CD4-positive, alpha-beta T cell (primary cell): ENCODE results near the gene ALK. TPM values are rescaled to one million over a fixed set of nuclear protein-coding genes. Genes with fewer than 3 reads are reported as not detected.

Experiments
- ATAC-seq: fragments of 200-7000 bp; cut with Tn5 transposase; one replicate; pipeline ENCODE4 v1.10.0; 2022; ENCODE audit warnings: mild to moderate bottlenecking; ENCODE audit not compliant: poor library complexity
- CTCF ChIA-PET: fragments of 350-600 bp; sonication (Branson Sonifier 250); formaldehyde crosslinking; loops from one replicate; lab custom pipeline; 2021; ENCODE audit warnings: antibody characterized with exemption, inconsistent platforms; lab: Charles Lee
- POLR2A ChIA-PET: fragments of 350-600 bp; sonication (Branson Sonifier 250); formaldehyde crosslinking; loops from one replicate; lab custom pipeline; 2021; ENCODE audit warnings: antibody characterized with exemption, inconsistent platforms; lab: Charles Lee
- DNase-seq, 14 experiments: peaks; one replicate each; pipeline ENCODE4 v3.0.0-alpha.2; 2013 to 2020; ENCODE audit warnings: mixed read lengths in 2 of 14
- H3K27ac ChIP-seq, 2 donors: one replicate each; pipeline versions ENCODE4 v1.5.1 to v1.7.0; 2013; ENCODE audit warnings: low read length in 2 of 2, low read depth in 1 of 2, mild to moderate bottlenecking in 1 of 2
- H3K27me3 ChIP-seq, 2 experiments: 1 replicate in 1 of 2; 2 replicates in 1 of 2; pipeline versions ENCODE4 v1.6.1 to v1.7.0; 2013; ENCODE audit warnings: low read length in 2 of 2, control low read depth in 1 of 2, mild to moderate bottlenecking in 1 of 2, moderate library complexity in 1 of 2; ENCODE audit not compliant: insufficient read depth in 2 of 2, control insufficient read depth in 1 of 2
- H3K36me3 ChIP-seq: one replicate; pipeline ENCODE4 v1.6.1; 2013; ENCODE audit warnings: low read length, control low read depth; ENCODE audit not compliant: insufficient read depth
- H3K4me1 ChIP-seq: one replicate; pipeline ENCODE4 v1.6.1; 2013; ENCODE audit warnings: low read length, control low read depth; ENCODE audit not compliant: insufficient read depth
- H3K4me3 ChIP-seq: one replicate; pipeline ENCODE4 v1.5.1; 2013; ENCODE audit warnings: mild to moderate bottlenecking, low read length, moderate library complexity
- H3K9me3 ChIP-seq, 2 experiments: 1 replicate in 1 of 2; 2 replicates in 1 of 2; pipeline versions ENCODE4 v1.6.1 to v1.7.0; 2013; ENCODE audit warnings: low read length in 2 of 2, mild to moderate bottlenecking in 2 of 2, control low read depth in 1 of 2, moderate library complexity in 1 of 2; ENCODE audit not compliant: control insufficient read depth in 1 of 2, insufficient read depth in 1 of 2
- H3K27ac Mint-ChIP-seq: one replicate; pipeline ENCODE4 v1.8.0; 2020; ENCODE audit warnings: mixed read lengths
- H3K27me3 Mint-ChIP-seq: one replicate; pipeline ENCODE4 v1.8.0; 2021; ENCODE audit warnings: mixed read lengths
- H3K36me3 Mint-ChIP-seq: one replicate; pipeline ENCODE4 v1.8.0; 2021; ENCODE audit warnings: low read depth, mixed read lengths
- H3K4me1 Mint-ChIP-seq: one replicate; pipeline ENCODE4 v1.8.0; 2021; ENCODE audit warnings: low read depth, mixed read lengths
- H3K4me3 Mint-ChIP-seq: one replicate; pipeline ENCODE4 v1.8.0; 2020; ENCODE audit warnings: mild to moderate bottlenecking, mixed read lengths
- H3K9me3 Mint-ChIP-seq: one replicate; pipeline ENCODE4 v1.8.0; 2020; ENCODE audit warnings: mixed read lengths
- intact Hi-C, 2 experiments: fragments of 100-400 bp; cut with DNase I in 1 of 2; cut with micrococcal nuclease in 1 of 2; formaldehyde crosslinking; loops; one replicate each; pipeline versions ENCODE4 v1.15.1 to v1.9.0; 2023 to 2025; cut with DNase I, micrococcal nuclease
- total RNA-seq, 174 experiments: library from RNA in 2 of 174; stranded (reverse) in 2 of 174; gene quantifications; one replicate each; pipeline ENCODE4 v1.2.3 and lab custom pipeline; 2021 to 2026
- TF ChIP-seq, protein P1 (sequence below): fragments of 200-600 bp; IDR thresholded peaks from one replicate; pipeline ENCODE4 v1.8.0; 2022; ENCODE audit warnings: antibody characterized with exemption, mild to moderate bottlenecking

The ALK gene
- total RNA-seq, 2 experiments from 2014 or later, result not detected

DNA sequence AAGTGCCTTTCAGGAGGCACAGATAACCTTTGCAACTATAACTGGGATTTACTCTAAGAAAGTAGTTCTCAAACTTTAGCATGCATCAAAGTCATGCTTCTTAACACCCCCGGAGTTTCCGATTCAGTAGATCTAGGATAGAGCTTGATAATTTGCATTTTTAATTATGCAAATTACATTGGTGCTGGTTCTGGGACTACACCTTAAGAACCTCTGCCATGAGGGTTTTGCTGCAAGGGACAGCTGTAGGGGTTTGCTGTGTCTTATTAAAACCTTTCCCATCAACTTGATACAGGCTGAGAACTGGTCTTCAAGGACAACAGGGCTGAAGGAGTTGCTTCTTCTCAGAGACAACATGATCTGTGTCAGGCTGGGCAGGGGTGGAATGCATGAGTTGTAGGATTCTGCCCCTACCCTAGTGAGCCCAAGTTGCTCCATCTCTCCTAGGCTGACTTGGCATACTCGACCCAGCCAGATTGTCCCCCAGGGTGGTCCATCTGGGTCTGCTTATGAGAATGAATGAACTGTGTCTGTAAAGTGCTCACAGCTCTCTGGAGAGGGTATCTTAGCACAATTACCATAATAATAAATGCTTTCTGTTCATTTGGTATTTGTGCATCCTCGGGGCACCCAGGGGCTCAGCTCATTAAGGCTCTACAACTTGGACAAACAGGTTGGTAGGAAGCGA, 573.5 kb downstream of the ALK start:
- TF ChIP-seq, protein P1, sequence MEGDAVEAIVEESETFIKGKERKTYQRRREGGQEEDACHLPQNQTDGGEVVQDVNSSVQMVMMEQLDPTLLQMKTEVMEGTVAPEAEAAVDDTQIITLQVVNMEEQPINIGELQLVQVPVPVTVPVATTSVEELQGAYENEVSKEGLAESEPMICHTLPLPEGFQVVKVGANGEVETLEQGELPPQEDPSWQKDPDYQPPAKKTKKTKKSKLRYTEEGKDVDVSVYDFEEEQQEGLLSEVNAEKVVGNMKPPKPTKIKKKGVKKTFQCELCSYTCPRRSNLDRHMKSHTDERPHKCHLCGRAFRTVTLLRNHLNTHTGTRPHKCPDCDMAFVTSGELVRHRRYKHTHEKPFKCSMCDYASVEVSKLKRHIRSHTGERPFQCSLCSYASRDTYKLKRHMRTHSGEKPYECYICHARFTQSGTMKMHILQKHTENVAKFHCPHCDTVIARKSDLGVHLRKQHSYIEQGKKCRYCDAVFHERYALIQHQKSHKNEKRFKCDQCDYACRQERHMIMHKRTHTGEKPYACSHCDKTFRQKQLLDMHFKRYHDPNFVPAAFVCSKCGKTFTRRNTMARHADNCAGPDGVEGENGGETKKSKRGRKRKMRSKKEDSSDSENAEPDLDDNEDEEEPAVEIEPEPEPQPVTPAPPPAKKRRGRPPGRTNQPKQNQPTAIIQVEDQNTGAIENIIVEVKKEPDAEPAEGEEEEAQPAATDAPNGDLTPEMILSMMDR, result no peak
- Histone ChIP-seq H3K27ac (no peak overlapping the region), H3K4me1 (no peaks in the 10 kb centered on the region), H3K4me3 (no peak overlapping the region), H3K27me3 (peaks cover 5 to 8% of the 10 kb centered on the region in 2 experiments), H3K36me3 (no peaks in the 10 kb centered on the region), H3K9me3 (no peaks in the 10 kb centered on the region)
- CTCF ChIA-PET, result no interaction called here
- ATAC-seq, result no peak
- Mint-ChIP-seq H3K36me3 (no peaks in the 10 kb centered on the region), H3K27me3 (peaks cover 15% of the 10 kb centered on the region), H3K9me3 (no peaks in the 10 kb centered on the region), H3K4me1 (no peaks in the 10 kb centered on the region), H3K27ac (no peak overlapping the region), H3K4me3 (no peak overlapping the region)
- POLR2A ChIA-PET, result no interaction called here
- intact Hi-C loops, result no loop called here
- DNase-seq, result no peak

DNA sequence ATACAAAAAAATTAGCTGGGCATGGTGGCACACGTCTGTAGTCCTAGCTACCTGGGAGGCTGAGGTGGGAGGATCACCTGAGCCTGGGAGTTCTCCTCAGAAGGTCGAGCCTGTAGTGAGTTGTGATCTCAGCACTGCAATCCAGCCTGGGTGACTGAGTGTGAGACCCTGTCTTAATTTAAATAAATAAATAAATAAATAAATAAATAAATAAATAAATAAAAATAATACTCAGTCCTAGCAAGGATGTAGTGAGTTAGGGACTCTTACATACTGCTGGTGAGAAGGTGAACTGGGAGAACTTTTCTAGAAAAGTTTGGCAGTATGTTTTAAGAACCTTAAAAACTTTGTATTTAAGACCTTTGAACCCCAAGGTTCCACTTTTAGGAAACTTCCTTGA, 576.1 kb downstream of the ALK start:
- H3K4me3 ChIP-seq, result no peak overlapping the region
- no peaks in the 10 kb centered on the region for H3K4me1 ChIP-seq
- no peak for DNase-seq
- no peak for ATAC-seq
- TF ChIP-seq, protein P1, result no peak
- H3K9me3 ChIP-seq, result no peaks in the 10 kb centered on the region
- no peak overlapping the region for H3K27ac ChIP-seq
- H3K36me3 ChIP-seq, result no peaks in the 10 kb centered on the region
- Mint-ChIP-seq H3K9me3 (no peaks in the 10 kb centered on the region), H3K27me3 (peaks cover 15% of the 10 kb centered on the region), H3K4me3 (no peak overlapping the region), H3K36me3 (no peaks in the 10 kb centered on the region), H3K4me1 (no peaks in the 10 kb centered on the region), H3K27ac (no peak overlapping the region)
- POLR2A ChIA-PET, result no interaction called here
- intact Hi-C loops, result no loop called here
- CTCF ChIA-PET, result no interaction called here
- peaks cover 5% of the 10 kb centered on the region in 2 experiments for H3K27me3 ChIP-seq

DNA sequence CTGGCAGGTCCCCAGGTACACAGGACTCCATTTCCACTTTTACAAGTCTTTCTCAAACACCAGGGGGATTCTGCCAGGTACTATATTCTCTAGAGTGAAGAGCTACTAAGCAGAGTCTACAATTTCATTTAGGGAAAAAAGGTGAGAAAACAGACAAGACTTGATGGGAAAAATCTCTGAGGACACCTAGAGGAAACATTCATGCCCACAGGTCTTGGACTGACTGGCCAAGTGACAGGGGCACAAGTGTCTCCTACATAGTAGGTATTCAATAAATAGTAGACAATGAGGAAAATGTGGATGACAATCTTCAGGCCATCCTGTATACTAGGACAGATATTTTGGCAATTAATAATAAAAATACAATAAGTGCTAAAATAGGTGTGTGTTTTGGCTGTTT, 577.6 kb downstream of the ALK start:
- ATAC-seq, result no peak
- no peak for DNase-seq
- ChIA-PET CTCF (no interaction called here), POLR2A (no interaction called here)
- no peaks in the 10 kb centered on the region for H3K9me3 ChIP-seq
- no peaks in the 10 kb centered on the region for H3K4me1 ChIP-seq
- no peak overlapping the region for H3K4me3 ChIP-seq
- peaks cover 5% of the 10 kb centered on the region in 2 experiments for H3K27me3 ChIP-seq
- no peaks in the 10 kb centered on the region for H3K36me3 ChIP-seq
- Mint-ChIP-seq H3K9me3 (no peaks in the 10 kb centered on the region), H3K27ac (no peak overlapping the region), H3K27me3 (peaks cover 21% of the 10 kb centered on the region), H3K36me3 (no peaks in the 10 kb centered on the region), H3K4me3 (no peak overlapping the region), H3K4me1 (no peaks in the 10 kb centered on the region)
- no peak overlapping the region for H3K27ac ChIP-seq
- TF ChIP-seq, protein P1, result no peak
- intact Hi-C loops, result no loop called here
